Epithelial cell of esophagus (primary cell): ENCODE measurements around the gene PPP1CA.

Source experiments
- DNase-seq: peaks from one replicate; pipeline ENCODE4 v3.0.0; 2010; ENCODE audit warnings: low read depth
- H3K4me3 ChIP-seq: 2 replicates; pipeline ENCODE4 v1.5.1; 2011; ENCODE audit warnings: mild to moderate bottlenecking, low read length, control low read depth
- CTCF ChIP-seq: IDR thresholded peaks from 2 replicates; pipeline ENCODE4 v1.5.1; 2011; ENCODE audit warnings: low read depth, mild to moderate bottlenecking, low read length, control low read depth, inconsistent platforms; ENCODE audit not compliant: insufficient read depth; ENCODE audit errors: missing control alignments

The PPP1CA gene

GRCh38 chr11:67441731-67442351 is 40.2 kb upstream of the PPP1CA start:
- TF ChIP-seq CTCF: no peak
- H3K4me3 ChIP-seq: no peak overlapping the region
- no peak for DNase-seq

DNA sequence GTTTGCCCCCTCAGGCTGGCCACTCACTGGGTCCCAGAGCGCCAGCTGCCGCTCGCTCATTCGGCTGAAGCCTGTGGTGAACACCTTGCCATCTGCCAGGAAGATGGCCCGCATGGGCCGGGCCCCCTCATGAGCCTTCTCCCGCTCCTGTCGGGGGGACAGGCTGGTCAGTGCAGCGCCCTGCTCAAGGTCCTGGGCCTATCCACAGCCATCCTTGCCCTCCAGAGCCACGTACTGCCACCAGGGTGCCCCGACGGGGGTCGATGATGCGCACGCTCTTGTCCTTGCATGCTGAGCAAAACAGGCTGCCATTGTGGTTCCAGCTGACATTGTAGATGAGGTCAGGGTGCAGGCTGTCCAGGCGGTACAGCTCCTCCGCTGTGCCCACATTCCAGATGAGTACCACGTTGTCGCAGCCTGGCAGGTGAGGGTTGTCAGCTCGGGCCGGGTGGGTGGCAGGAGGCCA is 39.5 kb upstream of the PPP1CA start:
- TF ChIP-seq CTCF: no peak
- no peak overlapping the region for H3K4me3 ChIP-seq
- DNase-seq: no peak

- DNase-seq: no peak
- H3K4me3 ChIP-seq: no peak overlapping the region
- no peak for TF ChIP-seq CTCF
Observed at GRCh38 chr11:67440229-67441097, 38.8 kb upstream of the PPP1CA start.

DNA sequence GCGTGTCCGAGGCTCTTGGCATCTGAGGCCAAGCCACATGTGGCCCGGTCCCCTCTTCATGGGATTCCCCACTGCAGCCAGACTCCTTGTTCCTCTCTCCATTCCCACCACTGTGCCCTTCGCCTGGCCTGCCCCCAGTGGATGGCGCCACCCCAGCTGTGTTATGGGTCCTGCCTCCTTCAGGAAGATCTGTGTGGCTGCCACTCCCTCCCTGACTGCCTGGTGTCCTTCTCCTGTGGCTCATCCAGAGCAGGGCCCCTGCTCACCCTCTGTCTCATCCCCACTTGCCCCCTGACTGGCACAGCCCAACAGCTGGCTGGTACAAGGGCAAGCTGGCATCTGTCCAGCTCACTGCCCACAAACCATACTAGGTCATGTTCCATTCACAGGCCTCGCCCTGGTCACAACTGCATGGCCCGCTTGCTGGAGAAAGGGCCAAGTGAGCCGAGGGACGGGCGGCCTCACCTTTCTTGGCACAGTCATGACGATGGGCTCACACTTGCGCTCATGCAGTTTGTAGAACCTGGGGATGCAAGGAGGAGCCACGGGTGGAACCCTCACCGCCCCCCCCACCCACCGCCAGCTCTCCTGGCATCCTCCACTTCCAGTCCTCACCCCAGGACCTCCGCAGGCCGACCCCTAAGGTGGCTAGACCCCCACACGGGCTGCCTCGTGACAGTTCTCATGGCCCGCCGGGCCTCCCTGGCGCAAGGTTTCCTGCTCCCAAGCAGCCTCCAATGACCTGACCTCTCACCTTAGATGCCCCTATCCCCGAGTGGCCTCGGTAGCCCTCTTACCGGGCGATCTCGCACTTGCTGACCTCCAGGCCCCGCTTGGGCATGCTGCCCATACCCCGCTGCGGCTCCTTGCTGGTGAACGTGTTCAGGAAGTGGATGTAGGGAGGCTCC is 37.9 kb upstream of the PPP1CA start:
- H3K4me3 ChIP-seq: no peak overlapping the region
- peak; percentile 34 for TF ChIP-seq CTCF
- peak; percentile 53 for DNase-seq

DNA sequence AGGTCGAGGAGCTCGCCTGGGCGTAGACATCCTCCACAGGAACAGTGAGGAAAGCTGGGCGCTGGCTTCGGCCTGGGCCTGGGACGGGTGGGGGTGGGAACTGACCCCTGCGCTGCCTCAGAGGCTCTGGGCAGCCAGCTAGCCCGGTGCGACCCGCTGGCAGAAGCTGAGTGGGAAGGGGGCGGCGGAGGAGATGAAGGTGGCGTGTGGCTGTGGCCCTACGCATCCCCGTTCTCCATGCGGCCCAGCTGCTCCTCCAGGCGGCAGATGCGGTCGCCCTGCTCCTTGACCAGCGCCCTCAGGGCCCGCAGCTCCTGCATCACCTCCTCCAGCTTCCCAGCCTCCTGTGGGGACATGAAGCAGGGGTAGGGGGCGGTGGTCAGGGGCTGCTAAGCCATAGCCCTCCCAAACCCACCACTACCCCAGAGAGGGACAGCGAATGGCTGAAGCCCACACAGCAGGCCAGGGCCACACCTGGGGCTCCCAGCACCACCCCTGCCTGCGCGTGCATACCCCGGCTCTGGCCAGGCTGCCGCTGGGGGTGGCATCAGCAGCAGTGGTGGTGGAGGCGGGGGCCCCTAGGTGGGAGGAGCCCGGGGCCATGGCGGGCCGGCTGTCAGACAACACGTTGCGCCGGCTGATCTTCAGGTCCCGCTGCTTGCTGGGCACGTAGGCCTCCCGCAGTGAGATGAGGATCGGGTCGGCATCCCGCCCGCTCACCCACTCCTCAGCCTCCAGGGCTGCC is 36.7 kb upstream of the PPP1CA start:
- no peak for DNase-seq
- TF ChIP-seq CTCF: no peak
- no peak overlapping the region for H3K4me3 ChIP-seq

- no peak for DNase-seq
- TF ChIP-seq CTCF: no peak
- no peak overlapping the region for H3K4me3 ChIP-seq
Observed at GRCh38 chr11:67437809-67438157, 36.1 kb upstream of the PPP1CA start.
